H1 (cell line): ENCODE results near the gene RASAL1. TPM values are rescaled to one million over a fixed set of nuclear protein-coding genes. Genes with fewer than 3 reads are reported as not detected.

Source experiments
- EP300 ChIP-seq, 2 experiments: IDR thresholded peaks; 1 replicate in 1 of 2; 2 replicates in 1 of 2; pipeline ENCODE4 v1.6.1; 2011 to 2012; ENCODE audit warnings: low read depth in 2 of 2, low read length in 2 of 2, mild to moderate bottlenecking in 2 of 2, borderline replicate concordance in 1 of 2, inconsistent platforms in 1 of 2, moderate library complexity in 1 of 2
- SAP30 ChIP-seq: fragments of 300-600 bp; sonication (generic); IDR thresholded peaks from 2 replicates; pipeline ENCODE4 v1.7.1; 2012; ENCODE audit warnings: low read length, moderate library complexity, mild to moderate bottlenecking, inconsistent platforms; ENCODE audit not compliant: insufficient read depth, insufficient replicate concordance
- polyA plus RNA-seq, 7 experiments: library from polyadenylated mRNA; depleted of rRNA in 3 of 7; stranded (reverse) in 5 of 7; unstranded in 2 of 7; fragments of >200 nt in 5 of 7; fragments of 200-250 nt in 2 of 7; gene quantifications; 1 replicate in 5 of 7; 2 replicates in 1 of 7; 4 replicates in 1 of 7; pipeline versions ENCODE4 v1.2.1 to v1.2.3, GENCODE V29; 2011 to 2013; ENCODE audit warnings: missing spikeins in 2 of 7, mixed read lengths in 2 of 7
- total RNA-seq: library from RNA; stranded (reverse); fragmentation: NEBNext Ultra II Directional; extraction: Animal tissue kit (Norgen Biotek cat#: 25700); gene quantifications from 2 replicates; pipeline ENCODE4 v1.2.1, GENCODE V29; 2021

The RASAL1 gene
- total and polyA plus RNA-seq, 2 of the 8 experiments (the other 6 are each of a cell fraction or from before 2014, with no cell fraction given), result 3.7 to 5.0 TPM

DNA sequence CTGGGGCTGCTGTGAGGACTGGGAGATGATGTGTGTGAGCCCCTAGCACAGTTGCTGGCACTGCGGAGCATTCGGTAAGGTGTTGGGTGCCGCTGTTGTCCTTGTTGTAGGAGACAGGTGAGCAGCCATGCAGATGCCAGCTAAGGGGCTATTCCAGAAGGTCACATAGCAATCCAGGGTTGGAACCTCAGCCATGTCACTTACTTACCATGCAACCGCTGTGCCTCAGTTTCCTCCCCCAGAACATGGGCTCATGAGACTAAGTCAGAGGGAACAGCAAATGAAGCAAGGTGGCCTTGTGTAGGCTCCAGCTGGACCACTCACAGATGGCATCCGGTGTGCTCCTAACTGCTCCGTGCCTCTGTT lies 65.8 kb downstream of the RASAL1 start (continued):
- TF ChIP-seq EP300 (IDR thresholded peaks at IDR 0.05; ENCODE audit: borderline replicate concordance in 1 of 2, low read depth in 2 of 2, low read length in 2 of 2) (no peak), SAP30 (no peak)
